ENCODE results near the gene TCN1.
"Not testable (repeated sequence)": the region's sequence is repeated elsewhere in the genome, so short reads cannot be mapped to it uniquely, and the experiment has no call there.

TCN1 gene

GRCh38 chr11:59894616-59895015 is 28.3 kb upstream of the TCN1 start:
- no peak for DNase-seq (ENCODE audit: low spot score)
- TF ChIP-seq CTCF (conservative IDR thresholded peaks at IDR 0.05; ENCODE audit: low read depth), result no peak
- H3K27ac ChIP-seq, result no peak overlapping the region
- CTCF ChIA-PET, result interaction anchor here (0.6 kb wide), 1 partner anchor 337 kb away, joined by 3 read pairs; no protein-coding TSS in a partner anchor
- POLR2A ChIA-PET (ENCODE audit: low non-redundant PET), result interaction anchor here (0.6 kb wide), 1 partner anchor 717 kb away, joined by 7 read pairs; no protein-coding TSS in a partner anchor

GRCh38 chr11:59891781-59892181 is 25.5 kb upstream of the TCN1 start:
- no peak overlapping the region for H3K27ac ChIP-seq
- ChIA-PET POLR2A (ENCODE audit: low non-redundant PET) (no interaction called here), CTCF (no interaction called here)
- TF ChIP-seq CTCF (conservative IDR thresholded peaks at IDR 0.05; ENCODE audit: low read depth), result no peak
- DNase-seq (ENCODE audit: low spot score), result no peak

- DNase-seq (ENCODE audit: low spot score); POLR2A ChIA-PET (ENCODE audit: low non-redundant PET); H3K27ac ChIP-seq; CTCF ChIA-PET: not testable (repeated sequence)
Observed at GRCh38 chr11:59887156-59887555, 20.9 kb upstream of the TCN1 start.

- TF ChIP-seq CTCF (conservative IDR thresholded peaks at IDR 0.05; ENCODE audit: low read depth), result no peak
- no peak overlapping the region for H3K27ac ChIP-seq
- DNase-seq (ENCODE audit: low spot score), result no peak
- ChIA-PET POLR2A (ENCODE audit: low non-redundant PET) (no interaction called here), CTCF (interaction anchor here (0.7 kb wide), 1 partner anchor 884 kb away, joined by 3 read pairs; no protein-coding TSS in a partner anchor)
Observed at GRCh38 chr11:59883597-59883996, 17.3 kb upstream of the TCN1 start.

- no peak for TF ChIP-seq CTCF (conservative IDR thresholded peaks at IDR 0.05; ENCODE audit: low read depth)
- no peak for DNase-seq (ENCODE audit: low spot score)
- ChIA-PET CTCF (interaction anchor here (0.7 kb wide), 1 partner anchor 11 kb away, joined by 3 read pairs; no protein-coding TSS in a partner anchor), POLR2A (ENCODE audit: low non-redundant PET) (no interaction called here)
- H3K27ac ChIP-seq, result no peak overlapping the region
Observed at GRCh38 chr11:59879567-59879966, 13.3 kb upstream of the TCN1 start.

GRCh38 chr11:59878575-59878974 is 12.3 kb upstream of the TCN1 start, which contains the start of gene OOSP3:
TSS of gene OOSP3 (plus strand) at chr11:59878782. CDS start at chr11:59878809, 27 bp downstream.
- ChIA-PET POLR2A (ENCODE audit: low non-redundant PET) (no interaction called here), CTCF (interaction anchor here (0.5 kb wide), 1 partner anchor 40 kb away, joined by 6 read pairs; no protein-coding TSS in a partner anchor)
- no peak for TF ChIP-seq CTCF (conservative IDR thresholded peaks at IDR 0.05; ENCODE audit: low read depth)

GRCh38 chr11:59877784-59878183 is 11.5 kb upstream of the TCN1 start:
- CTCF ChIA-PET, result no interaction called here
- DNase-seq (ENCODE audit: low spot score), result no peak
- H3K27ac ChIP-seq, result no peak overlapping the region
- POLR2A ChIA-PET (ENCODE audit: low non-redundant PET), result no interaction called here
- TF ChIP-seq CTCF (conservative IDR thresholded peaks at IDR 0.05; ENCODE audit: low read depth), result no peak

More at GRCh38 chr11:59878575-59878974, 12.3 kb upstream of the TCN1 start, which contains the start of gene OOSP3:
- H3K27ac ChIP-seq, result no peak within 1 kb of the TSS
- DNase-seq (ENCODE audit: low spot score), result no peak
